ENCODE results near the gene NRCAM. TPM values are rescaled to one million over a fixed set of nuclear protein-coding genes. Genes with fewer than 3 reads are reported as not detected.

Gene NRCAM
- total RNA-seq, 1 experiment from 2014 or later: 2.7 TPM

GRCh38 chr7:108254259-108254658 is 202.0 kb downstream of the NRCAM start:
- no peak overlapping the region for H3K4me3 Mint-ChIP-seq
- no peak overlapping the region for H3K27ac Mint-ChIP-seq
- H3K27me3 Mint-ChIP-seq (ENCODE audit: low read depth): peaks cover under 1% of the 10 kb centered on the region
- ATAC-seq (no peak), DNase-seq (ENCODE audit: low spot score) (no peak)
- CTCF ChIA-PET: no interaction called here
- POLR2A ChIA-PET: no interaction called here
- no peaks in the 10 kb centered on the region for H3K4me1 Mint-ChIP-seq
- H3K9me3 Mint-ChIP-seq: peaks cover 27% of the 10 kb centered on the region
- TF ChIP-seq EMX1 (CRISPR knock-in tag; IDR thresholded peaks at IDR 0.05): no peak
- no peak for TF ChIP-seq MAX (CRISPR knock-in tag; IDR thresholded peaks at IDR 0.05)
- no peak for TF ChIP-seq GTF2I (CRISPR knock-in tag; conservative IDR thresholded peaks at IDR 0.05)
- TF ChIP-seq SMAD3 (CRISPR knock-in tag; IDR thresholded peaks at IDR 0.05; ENCODE audit: borderline replicate concordance): no peak
- TF ChIP-seq MLX (CRISPR knock-in tag; IDR thresholded peaks at IDR 0.05): no peak
- TF ChIP-seq ATF2 (CRISPR knock-in tag; IDR thresholded peaks at IDR 0.05; ENCODE audit: borderline replicate concordance, low read depth): no peak
- no peak for TF ChIP-seq ESRRA (CRISPR knock-in tag; IDR thresholded peaks at IDR 0.05; ENCODE audit: borderline replicate concordance)
- no peak for TF ChIP-seq ZNF512 (CRISPR knock-in tag; IDR thresholded peaks at IDR 0.05; ENCODE audit: borderline replicate concordance)
- H3K36me3 Mint-ChIP-seq: peaks cover 23% of the 10 kb centered on the region

GRCh38 chr7:108253275-108254044 is 202.8 kb downstream of the NRCAM start:
- DNase-seq (ENCODE audit: low spot score) (no peak), ATAC-seq (no peak)
- H3K4me3 Mint-ChIP-seq: no peak overlapping the region
- ChIA-PET CTCF (no interaction called here), POLR2A (no interaction called here)
- no peaks in the 10 kb centered on the region for H3K4me1 Mint-ChIP-seq
- H3K27ac Mint-ChIP-seq: no peak overlapping the region
- H3K36me3 Mint-ChIP-seq: peaks cover 22% of the 10 kb centered on the region
- H3K27me3 Mint-ChIP-seq (ENCODE audit: low read depth): no peaks in the 10 kb centered on the region; the same call in 1 of the 2 replicates
- peaks cover 24% of the 10 kb centered on the region for H3K9me3 Mint-ChIP-seq
- no peak for TF ChIP-seq IRF1 (CRISPR knock-in tag; IDR thresholded peaks at IDR 0.05)
- no peak for TF ChIP-seq ZBTB21 (CRISPR knock-in tag; IDR thresholded peaks at IDR 0.05; ENCODE audit: borderline replicate concordance)
- TF ChIP-seq ZNF232 (CRISPR knock-in tag; IDR thresholded peaks at IDR 0.05): no peak
- TF ChIP-seq RORB (CRISPR knock-in tag; IDR thresholded peaks at IDR 0.05): no peak
- no peak for TF ChIP-seq ZNF532 (CRISPR knock-in tag; IDR thresholded peaks at IDR 0.05; ENCODE audit: borderline replicate concordance)
- no peak for TF ChIP-seq ZNF425 (CRISPR knock-in tag; conservative IDR thresholded peaks at IDR 0.05)
- no peak for TF ChIP-seq ZNF416 (CRISPR knock-in tag; IDR thresholded peaks at IDR 0.05)
- no peak for TF ChIP-seq NFATC4 (CRISPR knock-in tag; IDR thresholded peaks at IDR 0.05)
- TF ChIP-seq ERG (CRISPR knock-in tag; IDR thresholded peaks at IDR 0.05): no peak
